Fibroblast of lung (primary cell): ENCODE results near the gene TATDN3. TPM values are rescaled to one million over a fixed set of nuclear protein-coding genes. Genes with fewer than 3 reads are reported as not detected.
A peak's percentile ranks its signal among the peaks of the same experiment; 100 is the strongest.
"Not testable (repeated sequence)": the region's sequence is repeated elsewhere in the genome, so short reads cannot be mapped to it uniquely, and the experiment has no call there.

Experiments
- DNase-seq, 2 donors: peaks; one replicate each; pipeline versions ENCODE4 v3.0.0 to v3.0.0-alpha.2; 2010; ENCODE audit warnings: low read depth in 2 of 2
- H2AFZ ChIP-seq: 2 replicates; pipeline ENCODE4 v1.5.1; 2012; ENCODE audit warnings: low read length, control low read depth, inconsistent platforms
- H3K27ac ChIP-seq: 2 replicates; pipeline ENCODE4 v1.5.1; 2011; ENCODE audit warnings: low read length, control low read depth; ENCODE audit not compliant: insufficient read depth
- H3K27me3 ChIP-seq: 2 replicates; pipeline ENCODE4 v1.5.1; 2011; ENCODE audit warnings: mild to moderate bottlenecking, low read length; ENCODE audit not compliant: control insufficient read depth, insufficient read depth
- H3K36me3 ChIP-seq: 2 replicates; pipeline ENCODE4 v1.5.1; 2011; ENCODE audit warnings: low read length; ENCODE audit not compliant: control insufficient read depth, insufficient read depth
- H3K4me1 ChIP-seq: 2 replicates; pipeline ENCODE4 v1.5.1; 2011; ENCODE audit warnings: low read length; ENCODE audit not compliant: control insufficient read depth, insufficient read depth; ENCODE audit errors: extremely low read depth
- H3K4me2 ChIP-seq: 2 replicates; pipeline ENCODE4 v1.5.1; 2011; ENCODE audit warnings: low read length, control low read depth; ENCODE audit not compliant: insufficient read depth; ENCODE audit errors: extremely low read depth
- H3K4me3 ChIP-seq, 4 experiments: fragments of 200-600 bp in 1 of 4; sonication (generic) in 1 of 4; replicated peaks in 1 of 4; 2 replicates each; pipeline ENCODE4 v1.5.1; 2011 to 2016; ENCODE audit warnings: low read length in 4 of 4, low read depth in 3 of 4, mild to moderate bottlenecking in 3 of 4, control low read depth in 2 of 4, inconsistent platforms in 1 of 4, mixed read lengths in 1 of 4; ENCODE audit not compliant: insufficient read depth in 1 of 4; ENCODE audit errors: control extremely low read depth in 1 of 4
- H3K79me2 ChIP-seq: 2 replicates; pipeline ENCODE4 v1.5.1; 2012; ENCODE audit warnings: mild to moderate bottlenecking, low read length, inconsistent platforms; ENCODE audit not compliant: control insufficient read depth, insufficient read depth
- H3K9ac ChIP-seq: 2 replicates; pipeline ENCODE4 v1.5.1; 2011; ENCODE audit warnings: mild to moderate bottlenecking, low read length, control low read depth; ENCODE audit not compliant: insufficient read depth
- H3K9me3 ChIP-seq: 2 replicates; pipeline ENCODE4 v1.5.1; 2012; ENCODE audit warnings: low read depth, low read length; ENCODE audit not compliant: control insufficient read depth, insufficient read depth
- H4K20me1 ChIP-seq: 2 replicates; pipeline ENCODE4 v1.5.1; 2011; ENCODE audit warnings: low read length; ENCODE audit not compliant: control insufficient read depth, insufficient read depth; ENCODE audit errors: extremely low read depth
- CTCF ChIP-seq, 2 donors: IDR thresholded peaks in 1 of 2; conservative IDR thresholded peaks in 1 of 2; 1 replicate in 1 of 2; 2 replicates in 1 of 2; pipeline ENCODE4 v1.5.1; 2011 to 2012; ENCODE audit warnings: low read length in 2 of 2, control low read depth in 1 of 2, inconsistent platforms in 1 of 2, low read depth in 1 of 2, mild to moderate bottlenecking in 1 of 2
- EZH2 ChIP-seq: IDR thresholded peaks from 2 replicates; pipeline ENCODE4 v1.5.1; 2012; ENCODE audit warnings: low read length, control low read depth, mild to moderate bottlenecking; ENCODE audit errors: missing control alignments
- polyA plus RNA-seq, 2 donors: library from polyadenylated mRNA; depleted of rRNA in 1 of 2; stranded (reverse) in 1 of 2; unstranded in 1 of 2; fragments of >200 nt; gene quantifications; 2 replicates each; pipeline ENCODE4 v1.2.1, GENCODE V29; 2011 to 2012; ENCODE audit warnings: missing spikeins in 1 of 2
- total RNA-seq: library from RNA; depleted of rRNA; stranded (reverse); fragments of >200 nt; gene quantifications from 2 replicates; pipeline ENCODE4 v1.2.1, GENCODE V29; 2014

TATDN3 gene
- total and polyA plus RNA-seq, 2 donors (not counting 1 experiment from before 2014, with no cell fraction given): 17.6 to 22.5 TPM

GRCh38 chr1:212774584-212774983 lies 17.1 kb upstream of the TATDN3 start:
- no peaks in the 10 kb centered on the region for H3K4me1 ChIP-seq
- H4K20me1 ChIP-seq: no peaks in the 10 kb centered on the region
- H3K36me3 ChIP-seq: peaks cover 2% of the 10 kb centered on the region
- no peak overlapping the region for H3K27ac ChIP-seq
- TF ChIP-seq EZH2: no peak
- no peak for TF ChIP-seq CTCF (conservative IDR thresholded peaks at IDR 0.05 in 1 of 2, IDR thresholded peaks at IDR 0.05 in 1 of 2; ENCODE audit: low read depth in 1 of 2, low read length in 2 of 2)
- DNase-seq: peak; percentile 36 to 48
- H3K9ac ChIP-seq: no peak overlapping the region
- no peaks in the 10 kb centered on the region for H3K79me2 ChIP-seq
- no peaks in the 10 kb centered on the region for H3K9me3 ChIP-seq
- no peak overlapping the region for H3K4me3 ChIP-seq
- H3K4me2 ChIP-seq: no peak overlapping the region
- H3K27me3 ChIP-seq: no peaks in the 10 kb centered on the region
- no peak overlapping the region for H2AFZ ChIP-seq

GRCh38 chr1:212775241-212775640 lies 16.5 kb upstream of the TATDN3 start:
- Histone ChIP-seq H3K79me2 (no peaks in the 10 kb centered on the region), H3K4me1 (no peaks in the 10 kb centered on the region), H2AFZ (no peak overlapping the region), H3K36me3 (peaks cover 2% of the 10 kb centered on the region), H3K4me2 (no peak overlapping the region), H3K4me3 (no peak overlapping the region), H3K9ac (no peak overlapping the region), H3K9me3 (no peaks in the 10 kb centered on the region), H4K20me1 (no peaks in the 10 kb centered on the region), H3K27ac (no peak overlapping the region), H3K27me3 (no peaks in the 10 kb centered on the region)
- TF ChIP-seq CTCF (conservative IDR thresholded peaks at IDR 0.05 in 1 of 2, IDR thresholded peaks at IDR 0.05 in 1 of 2; ENCODE audit: low read depth in 1 of 2, low read length in 2 of 2): no peak
- TF ChIP-seq EZH2: no peak
- DNase-seq: no peak

GRCh38 chr1:212777151-212777550 lies 14.5 kb upstream of the TATDN3 start:
- TF ChIP-seq CTCF (conservative IDR thresholded peaks at IDR 0.05 in 1 of 2, IDR thresholded peaks at IDR 0.05 in 1 of 2; ENCODE audit: low read depth in 1 of 2, low read length in 2 of 2): no peak
- no peak for TF ChIP-seq EZH2
- no peak overlapping the region for H3K4me3 ChIP-seq
- no peak overlapping the region for H3K27ac ChIP-seq
- no peak overlapping the region for H3K9ac ChIP-seq
- H3K4me1 ChIP-seq: no peaks in the 10 kb centered on the region
- H3K79me2 ChIP-seq: no peaks in the 10 kb centered on the region
- no peaks in the 10 kb centered on the region for H3K9me3 ChIP-seq
- H3K27me3 ChIP-seq: no peaks in the 10 kb centered on the region
- DNase-seq: no peak
- H3K36me3 ChIP-seq: peaks cover 2% of the 10 kb centered on the region
- H3K4me2 ChIP-seq: no peak overlapping the region
- no peak overlapping the region for H2AFZ ChIP-seq
- no peaks in the 10 kb centered on the region for H4K20me1 ChIP-seq

GRCh38 chr1:212779086-212779485 lies 12.6 kb upstream of the TATDN3 start:
- not testable (repeated sequence) for H3K27ac ChIP-seq, H2AFZ ChIP-seq, H3K79me2 ChIP-seq, H4K20me1 ChIP-seq, H3K36me3 ChIP-seq, H3K9ac ChIP-seq, H3K9me3 ChIP-seq, H3K4me2 ChIP-seq, DNase-seq, H3K27me3 ChIP-seq, H3K4me3 ChIP-seq, H3K4me1 ChIP-seq
